Measurements from ENCODE around the gene ATP11B.

DNA sequence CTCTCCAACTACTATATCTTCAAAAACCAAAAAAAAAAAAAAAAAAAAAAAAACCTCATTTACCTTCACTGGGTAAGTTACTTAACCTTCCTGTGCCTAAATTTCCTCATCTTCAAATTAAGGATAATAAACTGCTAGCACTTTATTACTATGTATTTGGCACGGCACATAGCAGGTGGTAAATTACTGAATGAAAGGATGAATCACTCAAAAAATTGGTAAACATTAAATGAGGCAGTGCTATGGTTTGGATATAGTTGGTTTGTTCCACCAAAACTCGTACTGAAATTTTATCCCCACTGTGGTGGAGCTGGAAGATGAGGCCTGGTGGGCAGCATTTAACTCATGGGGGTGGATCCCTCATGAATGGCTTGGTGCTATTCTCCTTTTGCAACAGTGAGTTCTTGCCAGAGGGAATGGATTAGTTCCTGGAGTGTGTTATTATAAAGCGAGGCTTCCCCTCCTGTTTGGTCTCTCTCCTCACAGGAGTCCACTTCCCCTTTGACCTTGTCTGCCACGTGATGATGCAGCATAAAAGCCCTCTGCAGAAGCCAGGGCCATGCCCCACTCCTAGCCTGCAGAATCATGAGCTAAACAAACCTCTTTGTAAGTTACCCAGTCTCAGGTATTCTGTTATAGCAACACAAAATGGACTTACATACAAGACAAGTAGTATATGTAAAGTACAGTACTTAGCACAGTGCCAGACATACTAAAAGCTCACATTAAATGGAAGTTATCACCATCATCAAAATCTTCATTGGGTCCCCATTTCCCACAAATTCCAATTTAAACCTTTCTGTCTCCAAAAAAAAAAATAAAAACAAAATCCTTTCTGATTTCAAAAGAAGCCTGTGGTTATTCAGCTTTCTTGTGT is 166.4 kb downstream of the ATP11B start:
- TF ChIP-seq POLR2A (IDR thresholded peaks at IDR 0.05), result no peak
- TF ChIP-seq, protein P1, sequence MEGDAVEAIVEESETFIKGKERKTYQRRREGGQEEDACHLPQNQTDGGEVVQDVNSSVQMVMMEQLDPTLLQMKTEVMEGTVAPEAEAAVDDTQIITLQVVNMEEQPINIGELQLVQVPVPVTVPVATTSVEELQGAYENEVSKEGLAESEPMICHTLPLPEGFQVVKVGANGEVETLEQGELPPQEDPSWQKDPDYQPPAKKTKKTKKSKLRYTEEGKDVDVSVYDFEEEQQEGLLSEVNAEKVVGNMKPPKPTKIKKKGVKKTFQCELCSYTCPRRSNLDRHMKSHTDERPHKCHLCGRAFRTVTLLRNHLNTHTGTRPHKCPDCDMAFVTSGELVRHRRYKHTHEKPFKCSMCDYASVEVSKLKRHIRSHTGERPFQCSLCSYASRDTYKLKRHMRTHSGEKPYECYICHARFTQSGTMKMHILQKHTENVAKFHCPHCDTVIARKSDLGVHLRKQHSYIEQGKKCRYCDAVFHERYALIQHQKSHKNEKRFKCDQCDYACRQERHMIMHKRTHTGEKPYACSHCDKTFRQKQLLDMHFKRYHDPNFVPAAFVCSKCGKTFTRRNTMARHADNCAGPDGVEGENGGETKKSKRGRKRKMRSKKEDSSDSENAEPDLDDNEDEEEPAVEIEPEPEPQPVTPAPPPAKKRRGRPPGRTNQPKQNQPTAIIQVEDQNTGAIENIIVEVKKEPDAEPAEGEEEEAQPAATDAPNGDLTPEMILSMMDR (IDR thresholded peaks at IDR 0.05), result no peak

Measured in breast epithelium (tissue), 3 donors.